Dermis microvascular lymphatic vessel endothelial cell (primary cell): ENCODE results near the gene BICDL1. TPM values are rescaled to one million over a fixed set of nuclear protein-coding genes. Genes with fewer than 3 reads are reported as not detected.

Source experiments
- DNase-seq, 2 donors: peaks; one replicate each; pipeline versions ENCODE4 v3.0.0 to v3.0.0-alpha.2; 2010; ENCODE audit warnings: low read depth in 2 of 2
- total RNA-seq: library from RNA; depleted of rRNA; stranded (reverse); fragments of >200 nt; gene quantifications from 2 replicates; pipeline ENCODE4 v1.2.1, GENCODE V29; 2014

Gene BICDL1
- total RNA-seq, 1 donor from 2014 or later = not detected

DNA sequence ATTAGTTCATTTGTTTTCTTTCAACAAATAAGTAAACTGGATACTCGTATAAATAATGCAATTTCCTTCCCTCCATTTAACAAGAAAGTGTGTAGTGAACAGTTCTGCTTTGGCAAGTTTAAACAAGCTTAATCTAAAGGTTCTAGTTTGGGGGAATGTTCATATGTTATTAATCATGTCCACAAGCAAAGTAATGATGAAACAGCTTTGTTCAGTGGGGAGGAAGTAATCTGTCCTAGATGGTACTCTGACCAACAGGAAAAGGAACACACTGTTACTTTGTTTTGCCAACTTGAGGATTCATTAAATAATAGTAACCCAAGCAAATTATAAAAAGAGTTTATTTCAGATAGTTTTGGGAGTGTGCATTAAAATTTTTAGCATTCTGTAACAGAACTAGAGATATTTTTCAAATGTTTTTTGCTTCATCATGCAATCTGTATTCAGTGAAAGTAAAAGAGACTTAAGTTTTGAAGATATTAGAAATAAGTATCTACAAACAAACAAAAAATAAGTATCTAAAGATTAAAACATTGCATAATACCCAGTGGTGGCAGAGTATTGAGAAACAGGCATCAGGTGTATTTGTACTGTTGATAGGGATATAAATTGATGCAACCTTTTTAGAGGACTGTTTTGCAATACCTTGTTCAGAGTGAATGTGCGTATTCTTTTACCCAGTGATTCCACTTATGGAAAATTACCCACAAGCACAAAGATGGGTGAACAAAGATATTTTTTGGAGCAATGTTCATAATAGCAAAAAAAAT lies 66.4 kb downstream of the BICDL1 start:
- DNase-seq = no peak

DNA sequence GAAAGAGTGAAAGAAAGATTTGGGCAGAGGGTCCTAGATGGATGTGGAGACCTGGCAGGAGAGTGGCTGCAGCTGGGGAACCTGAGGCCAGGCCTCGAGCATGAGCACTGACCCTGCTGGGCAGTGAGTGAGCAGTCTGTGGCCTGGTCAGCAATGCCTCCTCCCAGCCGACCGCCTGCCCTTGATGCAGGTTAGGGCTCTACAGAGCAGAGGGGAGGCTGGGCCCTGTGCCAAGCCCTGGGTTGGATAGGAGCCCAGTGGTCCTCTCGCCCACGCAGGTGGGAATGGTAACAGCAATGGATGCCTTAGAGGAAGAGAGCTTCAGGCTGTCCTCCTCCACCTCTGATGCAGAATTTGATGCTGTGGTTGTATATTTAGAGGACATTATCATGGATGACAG lies 67.7 kb downstream of the BICDL1 start:
- no peak for DNase-seq

DNA sequence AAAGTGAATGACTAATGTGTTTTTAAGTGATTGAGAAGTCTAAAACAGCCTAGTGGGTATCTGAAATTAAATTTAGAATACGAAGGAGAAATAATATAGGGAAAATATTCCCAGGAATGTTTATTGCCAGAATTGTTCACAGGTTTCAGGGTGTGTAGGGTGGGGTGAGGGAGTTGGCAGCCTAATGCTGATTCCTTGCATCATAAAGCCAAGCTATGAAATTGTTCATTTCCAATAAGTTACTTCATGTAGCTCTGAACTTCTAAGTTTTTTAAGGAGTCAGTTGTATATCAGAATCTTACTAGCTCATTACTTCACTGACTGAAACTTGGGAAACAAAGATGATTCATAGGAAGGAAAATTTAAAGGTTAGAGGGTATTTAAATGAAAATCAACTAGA lies 71.2 kb downstream of the BICDL1 start:
- DNase-seq = no peak

DNA sequence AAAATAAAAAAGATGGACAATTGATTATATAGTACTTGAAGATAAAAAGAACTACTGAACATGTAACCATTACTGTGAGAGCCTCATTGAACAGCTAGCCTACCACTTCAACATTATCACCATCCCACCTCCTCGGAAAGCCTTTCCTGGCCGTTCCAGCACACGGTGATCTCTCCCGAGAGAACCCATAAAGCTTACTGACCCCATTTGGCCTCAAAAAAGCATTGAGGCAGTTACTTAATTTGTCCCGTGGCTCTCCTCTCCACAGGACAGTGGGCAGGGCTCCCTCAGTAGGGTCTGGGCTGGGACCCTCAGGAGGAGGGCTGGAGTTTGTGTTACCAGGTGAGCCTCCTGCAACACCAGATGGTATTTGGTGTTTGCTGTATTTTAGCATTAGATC lies 71.7 kb downstream of the BICDL1 start:
- no peak for DNase-seq

DNA sequence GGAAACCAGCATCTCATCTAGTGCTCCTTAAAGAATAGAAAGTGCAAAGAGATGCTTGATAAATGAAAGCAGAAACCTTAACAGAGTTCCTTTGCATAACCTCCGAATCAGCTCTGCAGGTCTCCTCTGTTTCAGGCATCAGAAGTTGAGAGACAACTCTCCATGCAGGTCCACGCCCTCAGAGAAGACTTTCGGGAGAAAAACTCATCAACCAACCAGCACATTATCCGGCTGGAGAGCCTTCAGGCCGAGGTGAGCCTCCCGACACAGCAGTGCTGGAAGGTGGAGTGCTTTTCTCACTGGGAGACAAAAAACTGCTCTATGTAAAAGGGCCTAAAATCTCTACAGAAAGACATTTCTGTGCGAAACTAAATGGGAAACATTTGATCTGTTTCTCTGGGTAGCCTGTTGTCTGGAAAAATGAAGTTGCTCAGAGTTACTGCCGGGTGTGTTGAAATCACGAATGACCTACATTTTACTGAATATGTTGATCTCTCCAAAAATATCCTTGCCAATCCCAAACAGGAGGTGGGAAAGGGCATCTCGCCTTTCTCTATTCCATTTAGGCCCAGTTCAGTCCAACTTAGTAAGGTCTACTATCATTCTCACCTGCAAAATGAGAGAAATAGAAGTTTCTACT lies 72.7 kb downstream of the BICDL1 start:
- no peak for DNase-seq

DNA sequence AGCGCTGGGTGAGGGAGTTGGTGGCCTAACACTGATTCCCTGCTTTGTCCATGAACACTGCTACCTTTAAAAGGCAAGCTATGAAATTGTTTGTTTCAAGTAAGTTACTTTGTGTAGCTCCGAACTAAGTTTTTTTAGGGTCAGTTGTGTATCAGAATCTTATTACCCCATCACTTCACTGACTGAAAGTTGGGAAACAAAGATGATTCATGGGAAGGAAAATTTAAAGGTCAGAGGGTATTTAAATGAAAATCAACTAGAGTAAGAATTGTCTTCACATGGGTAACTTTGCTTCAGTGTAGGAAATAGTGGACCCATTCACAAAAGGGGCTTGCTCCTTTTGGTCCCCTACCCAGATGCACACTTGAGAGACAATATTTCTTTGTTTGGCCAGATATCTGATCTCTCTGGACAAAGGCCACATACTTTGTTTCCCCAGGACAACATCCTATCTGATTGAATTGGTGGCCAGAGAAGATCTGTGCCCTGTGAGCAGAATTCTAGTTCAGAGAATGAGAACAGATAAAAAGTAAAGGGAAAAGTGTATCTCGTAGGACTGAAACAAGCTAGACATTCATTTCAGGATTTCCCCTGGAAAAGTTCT lies 74.0 kb downstream of the BICDL1 start:
- DNase-seq = no peak

DNA sequence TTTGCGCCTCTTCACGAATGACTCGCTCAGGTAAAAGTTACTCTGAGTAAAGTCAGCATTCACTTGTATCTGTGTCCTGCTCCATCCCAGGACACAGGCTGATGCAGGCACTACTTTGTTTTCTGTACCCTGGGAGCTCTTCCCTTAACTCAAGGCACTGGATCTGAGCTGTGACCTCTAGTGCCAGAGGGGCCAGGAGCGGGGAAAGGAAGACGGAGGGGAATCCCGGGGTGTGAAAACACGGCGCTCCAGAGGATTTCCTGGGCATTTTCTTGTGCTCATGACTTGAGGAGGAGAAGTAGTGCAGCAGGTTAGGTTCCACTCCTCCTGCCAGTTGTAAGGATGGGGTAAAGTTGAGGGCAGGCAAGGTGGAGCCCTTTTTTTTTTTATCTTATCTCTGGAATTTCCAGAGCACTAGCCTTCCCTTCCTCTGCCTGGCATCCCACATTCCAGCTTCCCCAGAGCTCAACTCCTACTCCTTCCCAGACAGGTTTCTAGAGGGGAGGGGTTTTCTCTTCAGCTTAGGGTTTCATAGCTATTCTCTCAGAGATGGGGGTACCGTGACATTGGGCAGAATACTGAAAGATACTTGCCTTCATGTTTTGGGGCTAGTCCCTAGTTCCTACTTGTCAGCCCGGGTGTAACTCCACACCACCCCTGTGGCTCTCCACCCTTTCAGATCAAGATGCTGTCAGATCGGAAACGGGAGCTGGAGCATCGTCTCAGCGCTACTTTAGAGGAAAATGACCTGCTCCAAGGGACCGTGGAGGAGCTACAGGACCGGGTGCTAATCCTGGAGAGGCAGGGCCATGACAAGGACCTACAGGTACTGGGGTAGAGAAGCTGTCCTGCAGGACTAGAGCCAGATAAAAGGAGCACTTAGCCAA lies 75.3 kb downstream of the BICDL1 start:
- no peak for DNase-seq

DNA sequence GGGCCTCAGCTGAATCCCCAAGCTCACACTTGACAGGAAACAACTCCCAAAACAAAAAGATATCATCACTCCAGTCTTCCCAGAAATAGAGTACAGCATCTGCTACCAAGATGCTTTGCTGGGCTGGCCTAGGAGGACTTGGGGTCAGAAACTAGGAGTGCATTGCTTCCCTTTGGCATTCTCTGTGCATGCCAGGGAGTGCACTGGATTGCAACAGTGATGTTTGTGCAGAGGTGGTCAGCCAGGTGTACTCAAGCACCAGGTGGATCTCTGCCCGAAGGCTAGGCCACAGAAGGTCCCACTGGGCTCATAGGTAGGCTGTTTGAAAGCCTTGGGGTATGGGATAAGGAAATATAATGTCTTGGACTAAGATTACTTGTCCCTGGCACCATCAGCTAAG lies 76.4 kb downstream of the BICDL1 start:
- DNase-seq = no peak

DNA sequence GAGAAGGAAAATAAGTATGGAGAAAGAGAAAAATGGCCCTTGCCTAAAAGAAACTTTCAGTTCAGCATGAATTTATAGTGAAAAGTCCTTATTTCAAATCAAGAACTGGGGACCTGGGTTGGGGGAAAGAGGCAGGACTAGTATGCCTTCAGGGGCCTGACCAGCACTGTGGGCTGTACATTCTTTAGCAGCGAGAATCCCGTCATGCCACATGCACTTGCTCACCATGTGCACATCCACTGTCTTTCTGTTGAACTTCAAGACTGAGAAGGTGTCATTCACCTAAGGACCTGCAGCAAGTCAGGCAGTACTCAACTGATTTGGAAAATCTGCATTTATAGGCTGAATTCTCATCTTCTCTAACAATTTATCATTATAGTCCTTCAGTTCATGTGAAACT lies 77.3 kb downstream of the BICDL1 start:
- no peak for DNase-seq

DNA sequence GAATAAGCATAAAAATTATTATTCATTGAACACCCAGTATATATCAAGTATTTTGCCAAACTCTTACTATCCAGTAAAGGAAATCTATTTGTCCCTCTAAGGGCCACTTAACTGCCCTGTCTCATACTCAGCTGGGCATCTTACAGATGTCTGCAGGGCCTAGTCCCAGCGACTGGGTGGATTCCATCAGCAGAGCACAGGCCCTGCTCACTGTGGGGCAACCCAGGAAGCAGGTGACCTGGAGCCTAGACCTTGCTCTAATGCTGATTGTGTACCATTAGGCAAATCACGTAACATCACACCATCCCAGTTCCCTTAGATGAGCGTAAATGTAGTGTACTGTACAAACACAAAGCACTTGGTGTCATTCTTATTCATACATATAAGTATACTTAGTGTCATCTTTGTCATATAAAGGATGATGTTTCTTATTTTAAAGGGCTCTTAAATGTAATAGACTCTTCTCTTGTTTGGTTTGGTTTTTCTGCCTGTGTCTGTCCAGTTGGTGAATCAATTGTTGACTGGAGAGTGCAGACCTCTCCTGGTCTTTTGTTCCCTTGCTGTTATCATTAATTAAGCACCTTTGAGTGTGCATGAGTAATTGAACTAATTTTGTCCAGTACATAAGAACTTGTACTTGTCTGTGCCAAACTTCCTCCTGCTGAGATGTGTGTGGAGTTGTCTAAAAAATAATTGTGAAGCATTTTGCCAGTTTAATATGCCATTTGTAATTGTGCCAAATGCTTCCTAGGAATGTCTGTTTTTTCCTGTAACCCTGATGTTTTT lies 78.2 kb downstream of the BICDL1 start:
- DNase-seq = no peak

DNA sequence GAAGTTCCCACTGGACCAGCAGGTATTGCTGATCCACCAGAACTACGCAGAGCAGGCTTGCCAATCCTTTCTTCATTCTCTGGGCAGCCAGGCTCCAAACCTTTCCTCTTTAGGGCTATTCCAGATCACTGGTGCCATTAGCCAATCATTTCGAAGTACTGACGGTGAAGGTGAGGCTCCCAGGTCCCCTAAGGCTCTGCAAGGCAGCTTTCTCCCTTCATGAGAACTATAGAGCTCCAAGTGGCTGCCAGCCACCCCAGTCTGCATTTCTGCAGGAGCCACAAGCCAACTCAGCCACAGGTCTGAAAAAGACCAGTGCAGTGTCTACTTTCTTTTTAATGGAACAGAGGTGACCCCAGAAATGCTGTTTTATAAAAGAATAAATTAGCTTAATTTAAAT lies 78.9 kb downstream of the BICDL1 start:
- DNase-seq = no peak

DNA sequence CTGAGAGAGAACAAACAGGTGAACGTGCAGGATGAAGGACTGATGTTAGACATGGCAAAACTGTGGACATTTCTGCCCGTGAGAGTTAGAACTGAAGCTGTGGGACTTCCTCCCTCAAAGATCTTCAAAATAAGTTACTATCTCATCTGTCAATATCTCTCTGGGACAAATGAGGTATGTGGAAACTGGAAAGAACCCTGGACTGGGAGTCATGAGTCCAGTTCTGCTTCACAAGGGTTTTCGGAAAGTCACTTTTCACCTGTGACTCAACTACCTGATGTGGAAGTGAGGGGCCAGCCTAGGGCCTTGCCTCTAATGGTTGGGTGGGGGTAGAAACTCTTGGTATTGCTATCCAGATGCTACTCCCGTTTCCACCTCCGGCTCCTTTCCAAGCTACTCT lies 80.2 kb downstream of the BICDL1 start:
- no peak for DNase-seq

DNA sequence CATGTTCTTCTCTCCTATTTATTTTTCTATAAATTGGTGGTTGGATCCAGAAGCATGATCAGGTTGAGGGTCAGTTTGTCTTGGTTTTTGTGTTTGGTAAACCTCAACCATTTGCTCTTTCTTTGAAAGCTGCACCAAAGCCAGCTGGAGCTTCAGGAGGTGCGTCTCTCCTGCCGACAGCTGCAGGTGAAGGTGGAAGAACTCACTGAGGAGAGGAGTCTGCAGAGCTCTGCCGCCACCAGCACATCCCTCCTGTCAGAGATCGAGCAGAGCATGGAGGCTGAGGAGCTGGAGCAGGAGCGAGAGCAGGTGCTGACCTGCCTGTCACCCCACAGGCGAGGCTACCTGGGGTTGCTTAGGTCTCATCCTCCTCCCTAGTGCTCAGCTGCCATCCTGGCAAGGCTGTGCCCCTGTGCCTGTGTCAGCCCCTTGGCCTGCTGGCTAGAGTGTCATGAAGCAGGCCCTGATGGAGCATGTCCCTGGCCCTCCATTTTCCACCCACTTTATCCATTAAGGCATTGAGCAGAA lies 82.5 kb downstream of the BICDL1 start:
- no peak for DNase-seq

DNA sequence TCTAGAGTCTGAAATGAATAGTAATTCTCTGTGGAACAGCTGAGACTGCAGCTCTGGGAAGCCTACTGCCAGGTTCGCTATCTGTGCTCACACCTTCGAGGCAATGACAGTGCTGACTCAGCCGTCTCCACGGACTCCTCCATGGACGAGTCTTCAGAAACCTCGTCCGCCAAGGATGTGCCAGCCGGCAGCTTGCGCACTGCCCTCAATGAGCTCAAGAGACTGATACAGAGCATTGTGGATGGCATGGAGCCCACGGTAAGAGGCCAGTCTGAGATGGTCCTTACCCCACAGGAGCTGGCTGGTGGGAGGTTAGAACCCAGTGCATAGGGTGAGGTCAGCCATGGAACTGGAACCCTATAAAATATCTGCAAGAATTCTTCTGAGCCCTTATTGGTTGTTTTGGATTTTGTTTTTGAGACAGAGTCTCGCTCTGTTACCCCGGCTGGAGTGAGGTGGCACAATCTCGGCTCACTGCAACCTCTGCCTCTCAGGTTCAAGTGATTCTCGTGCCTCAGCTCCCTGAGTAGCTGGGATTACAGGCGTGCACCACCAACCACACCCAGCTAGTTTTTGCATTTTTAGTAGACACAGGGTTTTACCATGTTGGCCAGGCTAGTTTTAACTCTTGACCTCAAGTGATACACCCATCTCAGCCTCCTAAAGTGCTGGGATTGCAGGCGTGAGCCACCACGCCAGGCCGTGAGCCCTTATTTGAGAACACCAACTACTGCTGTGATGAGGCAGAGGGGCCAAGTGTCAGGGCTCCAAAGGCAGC lies 83.6 kb downstream of the BICDL1 start:
- DNase-seq = no peak

DNA sequence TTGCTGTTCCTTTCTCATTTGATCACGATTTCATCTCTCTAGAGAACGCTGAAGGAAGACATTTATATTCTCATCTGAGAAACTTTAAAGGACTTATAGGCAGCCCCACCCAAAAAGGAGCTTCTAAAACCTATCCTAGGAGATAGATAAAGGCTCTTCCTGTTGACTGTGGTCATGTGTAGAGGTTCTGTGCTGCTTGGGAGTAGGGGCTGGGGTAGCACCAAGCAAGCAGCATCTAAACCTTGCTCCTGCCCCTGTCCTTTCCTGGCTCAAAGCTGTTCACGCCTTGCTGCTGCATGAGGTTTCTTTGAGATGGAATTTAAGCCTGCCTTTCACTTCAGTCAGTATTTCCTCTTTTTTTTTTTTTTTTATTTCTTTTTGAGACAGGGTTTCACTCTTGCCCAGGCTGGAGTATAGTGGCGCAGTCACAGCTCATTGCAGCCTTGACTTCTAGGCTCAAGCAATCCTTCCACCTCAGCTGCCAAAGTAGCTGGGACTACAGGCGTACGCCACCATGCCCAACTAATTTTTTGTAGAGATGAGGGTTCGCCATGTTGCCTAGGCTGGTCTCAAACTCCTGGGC lies 86.1 kb downstream of the BICDL1 start:
- no peak for DNase-seq

DNA sequence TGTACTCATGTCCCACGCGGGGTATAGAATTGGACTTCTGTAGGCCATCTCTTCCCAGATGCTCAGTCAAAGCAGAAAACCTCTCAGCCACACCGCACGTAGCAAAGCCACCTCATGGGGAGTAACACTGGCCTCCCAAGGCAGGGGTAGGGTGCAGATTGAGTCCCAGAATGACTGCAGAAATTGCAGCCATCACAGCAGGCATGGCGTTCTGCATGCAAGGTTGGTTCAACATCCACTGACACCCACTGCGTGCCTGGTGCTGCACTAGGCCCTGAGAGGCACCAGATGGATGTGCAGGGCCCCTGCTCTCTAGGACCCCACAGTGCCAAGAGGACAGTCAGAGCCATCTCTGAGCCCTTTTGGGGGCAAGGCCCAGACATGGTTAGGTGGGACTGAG lies 87.6 kb downstream of the BICDL1 start:
- no peak for DNase-seq

DNA sequence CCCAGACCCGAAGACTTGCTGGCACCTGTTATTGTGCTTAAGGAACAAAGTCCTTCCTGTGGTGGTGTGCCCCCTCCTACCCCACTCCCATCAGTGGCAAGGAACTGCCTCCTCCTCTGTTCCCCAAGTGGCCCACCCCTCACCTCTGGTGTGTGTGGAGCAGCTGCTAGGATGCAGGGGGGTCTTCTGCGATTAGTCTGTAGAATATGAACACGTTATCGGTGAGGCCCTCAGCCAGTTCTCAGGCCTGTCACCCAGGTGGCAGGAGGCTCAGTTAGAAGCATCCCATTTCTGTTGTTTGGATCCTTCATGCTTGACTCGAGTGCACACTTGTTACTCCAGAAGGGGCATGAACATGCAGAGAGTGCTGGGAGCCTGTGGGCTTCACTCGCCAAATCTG lies 88.2 kb downstream of the BICDL1 start:
- no peak for DNase-seq

DNA sequence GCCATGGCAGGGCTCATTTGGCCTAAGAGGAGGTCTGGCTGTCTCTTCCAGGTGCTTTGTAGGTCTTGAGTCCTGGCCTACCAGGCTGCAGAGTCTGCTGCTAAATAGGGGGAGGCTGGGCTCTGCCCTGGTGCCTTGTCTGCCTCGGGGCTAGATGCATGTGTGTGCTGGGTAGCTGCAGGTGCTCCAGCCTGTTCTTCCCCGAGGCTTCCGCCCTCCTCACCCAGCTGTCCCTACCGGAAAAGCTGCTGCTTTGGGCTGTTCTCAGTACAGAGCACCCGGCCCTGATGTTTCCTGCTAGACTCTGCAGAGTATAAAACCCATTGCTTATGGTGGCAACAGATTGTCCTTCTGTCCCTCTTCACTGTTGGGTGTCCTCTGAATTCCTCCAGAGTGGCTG lies 89.8 kb downstream of the BICDL1 start:
- DNase-seq = no peak
